SK-N-SH (cell line): ENCODE data around the gene PMEPA1.
A peak's percentile ranks its signal among the peaks of the same experiment; 100 is the strongest.

Experiments used
- CHD2 ChIP-seq: fragments of 150-350 bp; IDR thresholded peaks from 2 replicates; pipeline ENCODE4 v1.6.1; 2018; ENCODE audit warnings: low read length; ENCODE audit not compliant: partially characterized antibody
- CTCF ChIP-seq: fragments of 200-600 bp; sonication (generic); IDR thresholded peaks from 2 replicates; pipeline ENCODE4 v1.6.1; 2017; ENCODE audit warnings: antibody characterized with exemption, mild to moderate bottlenecking, moderate library complexity
- EP300 ChIP-seq, 2 experiments: IDR thresholded peaks; 2 replicates each; pipeline versions ENCODE4 v1.4.0 to v1.6.1; 2012; ENCODE audit warnings: borderline replicate concordance in 1 of 2, low read depth in 1 of 2, low read length in 1 of 2
- EZH2phosphoT487 ChIP-seq: fragments of 200-600 bp; sonication (generic); IDR thresholded peaks from 2 replicates; pipeline ENCODE4 v1.6.1; 2017; ENCODE audit warnings: low read depth, mixed run types, mild to moderate bottlenecking, antibody characterized with exemption, moderate library complexity, borderline replicate concordance
- GABPA ChIP-seq: IDR thresholded peaks from 2 replicates; pipeline ENCODE4 v1.4.0; 2012; ENCODE audit warnings: low read depth, mild to moderate bottlenecking
- IRF3 ChIP-seq: fragments of 150-350 bp; IDR thresholded peaks from 2 replicates; pipeline ENCODE4 v1.6.1; 2016; ENCODE audit warnings: mild to moderate bottlenecking, low read depth, low read length
- MXI1 ChIP-seq: IDR thresholded peaks from 2 replicates; pipeline ENCODE4 v1.6.1; 2012; ENCODE audit warnings: mild to moderate bottlenecking, low read depth, low read length, improper control_type of control experiment
- PBX3 ChIP-seq: IDR thresholded peaks from 2 replicates; pipeline ENCODE4; 2012
- REST ChIP-seq: IDR thresholded peaks from 2 replicates; pipeline ENCODE4 v1.6.1; 2012; ENCODE audit warnings: mild to moderate bottlenecking, low read depth, low read length, moderate library complexity
- TAF1 ChIP-seq: IDR thresholded peaks from 2 replicates; pipeline ENCODE4 v1.6.1; 2012; ENCODE audit warnings: low read depth, mild to moderate bottlenecking, low read length, moderate library complexity, borderline replicate concordance
- USF1 ChIP-seq: IDR thresholded peaks from 2 replicates; pipeline ENCODE4 v1.4.0; 2012; ENCODE audit warnings: low read depth, borderline replicate concordance
- USF2 ChIP-seq: fragments of 150-350 bp; IDR thresholded peaks from 2 replicates; pipeline ENCODE4 v1.6.1; 2017; ENCODE audit warnings: antibody characterized with exemption, low read length, low read depth, borderline replicate concordance

- TF ChIP-seq CTCF: no peak
- TF ChIP-seq IRF3: no peak
- no peak for TF ChIP-seq USF2
- no peak for TF ChIP-seq USF1
- peak; percentile 70 for TF ChIP-seq TAF1
- TF ChIP-seq EZH2phosphoT487: no peak
- TF ChIP-seq CHD2: peak; percentile 35
- TF ChIP-seq MXI1: peak; percentile 27; the same call in 1 of the 2 replicates
- TF ChIP-seq EP300 (IDR thresholded peaks at IDR 0.05; ENCODE audit: borderline replicate concordance in 1 of 2, low read depth in 1 of 2, low read length in 1 of 2): peak; percentile 24 to 28; a peak in 1 of 4 replicates
- no peak for TF ChIP-seq GABPA
- TF ChIP-seq REST: no peak
- no peak for TF ChIP-seq PBX3
Observed at GRCh38 chr20:57709823-57710799, at the start of gene PMEPA1.
